Measurements from ENCODE around the gene TRIM62. TPM values are rescaled to one million over a fixed set of nuclear protein-coding genes. Genes with fewer than 3 reads are reported as not detected.

Gene TRIM62
- total and polyA plus RNA-seq, 2 experiments from 2014 or later, result 2.9 to 18.9 TPM

GRCh38 chr1:33161061-33161681, 20.7 kb downstream of the TRIM62 start:
- ATAC-seq (peak; percentile 50), DNase-seq (ENCODE audit: low spot score) (no peak)
- TF ChIP-seq JUNB (IDR thresholded peaks at IDR 0.05; ENCODE audit: unreplicated experiment) (no peak), REST (IDR thresholded peaks at IDR 0.05; ENCODE audit: unreplicated experiment) (no peak)
- H3K27me3 Mint-ChIP-seq (ENCODE audit: insufficient read depth, low read depth, poor library complexity), result peaks cover 6% of the 10 kb centered on the region
- Histone ChIP-seq H3K36me3 (ENCODE audit: insufficient read depth) (no peaks in the 10 kb centered on the region), H3F3A (replicated peaks; ENCODE audit: low read depth) (no peaks in the 10 kb centered on the region), H2AFZ (no peak overlapping the region), H3K9me2 (ENCODE audit: insufficient read depth) (no peaks in the 10 kb centered on the region), H3K27me3 (ENCODE audit: insufficient read depth) (no peaks in the 10 kb centered on the region), H3K4me2 (no peak overlapping the region), H3K4me3 (no peak overlapping the region), H4K20me1 (replicated peaks; ENCODE audit: insufficient read depth) (no peaks in the 10 kb centered on the region), H3K79me2 (replicated peaks; ENCODE audit: insufficient read depth) (no peaks in the 10 kb centered on the region), H3K4me1 (ENCODE audit: insufficient read depth) (peaks cover 40% of the 10 kb centered on the region), H3K27ac (ENCODE audit: low read depth) (no peak overlapping the region)
- 0 out of 2 replicates have a peak overlapping the region, but pooled peaks have one; percentile 5 for H3K27ac Mint-ChIP-seq
- peaks cover 20% of the 10 kb centered on the region for H3K36me3 Mint-ChIP-seq (ENCODE audit: low read depth)
- H3K9me3 Mint-ChIP-seq, result peaks cover 5% of the 10 kb centered on the region; the same call in 2 of the 3 replicates
- peaks cover 51% of the 10 kb centered on the region for H3K4me1 Mint-ChIP-seq
- H3K4me3 Mint-ChIP-seq, result no peak overlapping the region

GRCh38 chr1:33159577-33159976, 22.3 kb downstream of the TRIM62 start:
- H3K27me3 ChIP-seq (ENCODE audit: insufficient read depth), result no peaks in the 10 kb centered on the region
- H4K20me1 ChIP-seq (replicated peaks; ENCODE audit: insufficient read depth), result no peaks in the 10 kb centered on the region
- DNase-seq (ENCODE audit: low spot score) (no peak), ATAC-seq (no peak)
- H3K4me2 ChIP-seq, result no peak overlapping the region
- Mint-ChIP-seq H3K9me3 (no peaks in the 10 kb centered on the region), H3K4me3 (no peak overlapping the region), H3K27me3 (ENCODE audit: insufficient read depth, low read depth, poor library complexity) (peaks cover 11% of the 10 kb centered on the region), H3K36me3 (ENCODE audit: low read depth) (peaks cover 16% of the 10 kb centered on the region), H3K4me1 (peaks cover 40% of the 10 kb centered on the region), H3K27ac (no peak overlapping the region)
- H3K36me3 ChIP-seq (ENCODE audit: insufficient read depth), result no peaks in the 10 kb centered on the region
- H3K4me3 ChIP-seq, result no peak overlapping the region
- no peaks in the 10 kb centered on the region for H3F3A ChIP-seq (replicated peaks; ENCODE audit: low read depth)
- no peak overlapping the region for H2AFZ ChIP-seq
- H3K27ac ChIP-seq (ENCODE audit: low read depth), result no peak overlapping the region
- no peaks in the 10 kb centered on the region for H3K79me2 ChIP-seq (replicated peaks; ENCODE audit: insufficient read depth)
- H3K4me1 ChIP-seq (ENCODE audit: insufficient read depth), result peaks cover 30% of the 10 kb centered on the region
- no peaks in the 10 kb centered on the region for H3K9me2 ChIP-seq (ENCODE audit: insufficient read depth)
- TF ChIP-seq EZH2 (IDR thresholded peaks at IDR 0.05; ENCODE audit: low read depth, unreplicated experiment), result no peak
- TF ChIP-seq, protein P1, sequence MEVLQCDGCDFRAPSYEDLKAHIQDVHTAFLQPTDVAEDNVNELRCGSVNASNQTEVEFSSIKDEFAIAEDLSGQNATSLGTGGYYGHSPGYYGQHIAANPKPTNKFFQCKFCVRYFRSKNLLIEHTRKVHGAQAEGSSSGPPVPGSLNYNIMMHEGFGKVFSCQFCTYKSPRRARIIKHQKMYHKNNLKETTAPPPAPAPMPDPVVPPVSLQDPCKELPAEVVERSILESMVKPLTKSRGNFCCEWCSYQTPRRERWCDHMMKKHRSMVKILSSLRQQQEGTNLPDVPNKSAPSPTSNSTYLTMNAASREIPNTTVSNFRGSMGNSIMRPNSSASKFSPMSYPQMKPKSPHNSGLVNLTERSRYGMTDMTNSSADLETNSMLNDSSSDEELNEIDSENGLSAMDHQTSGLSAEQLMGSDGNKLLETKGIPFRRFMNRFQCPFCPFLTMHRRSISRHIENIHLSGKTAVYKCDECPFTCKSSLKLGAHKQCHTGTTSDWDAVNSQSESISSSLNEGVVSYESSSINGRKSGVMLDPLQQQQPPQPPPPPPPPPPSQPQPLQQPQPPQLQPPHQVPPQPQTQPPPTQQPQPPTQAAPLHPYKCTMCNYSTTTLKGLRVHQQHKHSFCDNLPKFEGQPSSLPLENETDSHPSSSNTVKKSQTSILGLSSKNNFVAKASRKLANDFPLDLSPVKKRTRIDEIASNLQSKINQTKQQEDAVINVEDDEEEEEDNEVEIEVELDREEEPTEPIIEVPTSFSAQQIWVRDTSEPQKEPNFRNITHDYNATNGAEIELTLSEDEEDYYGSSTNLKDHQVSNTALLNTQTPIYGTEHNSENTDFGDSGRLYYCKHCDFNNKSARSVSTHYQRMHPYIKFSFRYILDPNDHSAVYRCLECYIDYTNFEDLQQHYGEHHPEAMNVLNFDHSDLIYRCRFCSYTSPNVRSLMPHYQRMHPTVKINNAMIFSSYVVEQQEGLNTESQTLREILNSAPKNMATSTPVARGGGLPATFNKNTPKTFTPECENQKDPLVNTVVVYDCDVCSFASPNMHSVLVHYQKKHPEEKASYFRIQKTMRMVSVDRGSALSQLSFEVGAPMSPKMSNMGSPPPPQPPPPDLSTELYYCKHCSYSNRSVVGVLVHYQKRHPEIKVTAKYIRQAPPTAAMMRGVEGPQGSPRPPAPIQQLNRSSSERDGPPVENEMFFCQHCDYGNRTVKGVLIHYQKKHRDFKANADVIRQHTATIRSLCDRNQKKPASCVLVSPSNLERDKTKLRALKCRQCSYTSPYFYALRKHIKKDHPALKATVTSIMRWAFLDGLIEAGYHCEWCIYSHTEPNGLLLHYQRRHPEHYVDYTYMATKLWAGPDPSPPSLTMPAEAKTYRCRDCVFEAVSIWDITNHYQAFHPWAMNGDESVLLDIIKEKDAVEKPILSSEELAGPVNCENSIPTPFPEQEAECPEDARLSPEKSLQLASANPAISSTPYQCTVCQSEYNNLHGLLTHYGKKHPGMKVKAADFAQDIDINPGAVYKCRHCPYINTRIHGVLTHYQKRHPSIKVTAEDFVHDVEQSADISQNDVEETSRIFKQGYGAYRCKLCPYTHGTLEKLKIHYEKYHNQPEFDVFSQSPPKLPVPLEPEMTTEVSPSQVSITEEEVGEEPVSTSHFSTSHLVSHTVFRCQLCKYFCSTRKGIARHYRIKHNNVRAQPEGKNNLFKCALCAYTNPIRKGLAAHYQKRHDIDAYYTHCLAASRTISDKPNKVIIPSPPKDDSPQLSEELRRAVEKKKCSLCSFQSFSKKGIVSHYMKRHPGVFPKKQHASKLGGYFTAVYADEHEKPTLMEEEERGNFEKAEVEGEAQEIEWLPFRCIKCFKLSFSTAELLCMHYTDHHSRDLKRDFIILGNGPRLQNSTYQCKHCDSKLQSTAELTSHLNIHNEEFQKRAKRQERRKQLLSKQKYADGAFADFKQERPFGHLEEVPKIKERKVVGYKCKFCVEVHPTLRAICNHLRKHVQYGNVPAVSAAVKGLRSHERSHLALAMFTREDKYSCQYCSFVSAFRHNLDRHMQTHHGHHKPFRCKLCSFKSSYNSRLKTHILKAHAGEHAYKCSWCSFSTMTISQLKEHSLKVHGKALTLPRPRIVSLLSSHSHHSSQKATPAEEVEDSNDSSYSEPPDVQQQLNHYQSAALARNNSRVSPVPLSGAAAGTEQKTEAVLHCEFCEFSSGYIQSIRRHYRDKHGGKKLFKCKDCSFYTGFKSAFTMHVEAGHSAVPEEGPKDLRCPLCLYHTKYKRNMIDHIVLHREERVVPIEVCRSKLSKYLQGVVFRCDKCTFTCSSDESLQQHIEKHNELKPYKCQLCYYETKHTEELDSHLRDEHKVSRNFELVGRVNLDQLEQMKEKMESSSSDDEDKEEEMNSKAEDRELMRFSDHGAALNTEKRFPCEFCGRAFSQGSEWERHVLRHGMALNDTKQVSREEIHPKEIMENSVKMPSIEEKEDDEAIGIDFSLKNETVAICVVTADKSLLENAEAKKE (CRISPR knock-in tag; IDR thresholded peaks at IDR 0.05), result no peak
- TF ChIP-seq REST (IDR thresholded peaks at IDR 0.05; ENCODE audit: unreplicated experiment), result no peak
- no peak for TF ChIP-seq ZNF114 (CRISPR knock-in tag; IDR thresholded peaks at IDR 0.05)
- no peak for TF ChIP-seq ZNF331 (CRISPR knock-in tag; IDR thresholded peaks at IDR 0.05; ENCODE audit: low read depth)
- TF ChIP-seq STAT1 (IDR thresholded peaks at IDR 0.05; ENCODE audit: unreplicated experiment), result no peak
- TF ChIP-seq EZH2phosphoT487 (IDR thresholded peaks at IDR 0.05; ENCODE audit: unreplicated experiment), result no peak

Data from GM23338 (cell line).